ENCODE data around the gene THOC6. TPM values are rescaled to one million over a fixed set of nuclear protein-coding genes. Genes with fewer than 3 reads are reported as not detected.

The THOC6 gene
- total RNA-seq: 10 to 100 TPM; 22.9 to 28.0 TPM

DNA sequence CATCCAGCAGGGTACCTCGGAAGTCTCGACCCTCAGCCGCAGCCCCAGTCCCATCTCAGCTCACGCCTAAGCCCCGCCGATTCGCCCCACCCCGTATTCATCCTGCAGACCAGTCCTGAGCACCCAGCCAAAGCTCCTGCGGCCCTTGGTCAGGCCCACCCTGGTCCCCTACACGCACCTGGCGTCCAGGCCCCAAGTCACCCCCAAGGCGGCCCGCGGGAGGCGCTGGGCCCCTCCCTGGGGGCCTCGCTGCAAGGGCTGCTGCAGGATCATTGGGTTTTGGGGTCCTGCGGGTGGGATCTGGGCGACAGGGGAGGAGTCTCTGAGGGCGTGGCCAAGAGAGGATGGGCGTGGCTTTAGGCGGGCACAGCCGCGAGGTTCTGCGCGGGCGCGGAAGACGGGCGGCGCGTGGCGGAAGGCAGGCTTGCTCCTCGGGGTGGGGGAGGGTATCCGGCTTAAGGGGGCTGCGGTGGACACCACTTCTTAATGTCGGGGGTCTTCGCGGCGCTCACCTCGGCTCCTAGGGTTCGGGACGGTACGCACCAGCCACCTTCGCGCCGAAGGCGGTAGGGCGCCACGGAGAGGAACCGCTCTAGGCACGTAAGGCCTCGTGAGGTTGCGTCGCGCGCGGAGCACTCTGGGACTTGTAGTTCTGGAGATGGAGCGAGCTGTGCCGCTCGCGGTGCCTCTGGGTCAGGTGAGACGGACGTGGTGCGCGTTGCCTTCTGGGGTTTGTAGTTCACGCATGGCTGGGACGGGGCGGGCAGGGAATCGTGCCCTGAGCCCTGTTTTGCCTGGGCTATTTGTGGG is at the start of gene THOC6, which contains the start of gene HCFC1R1:
Gene THOC6, plus strand, starts transcription at position 367 of the 810 bp plus-strand sequence. Its CDS starts 292 bp downstream, at position 659.
Gene HCFC1R1, minus strand, starts transcription at position 274 of the 810 bp plus-strand sequence. Its CDS starts 1 bp downstream, at position 273.
- no peaks in the 10 kb centered on the region for H3K27me3 ChIP-seq (replicated peaks; ENCODE audit: insufficient read depth)
- under 1% methylated on average over 69 of the region's 69 CpGs for WGBS
- TF ChIP-seq POLR2AphosphoS5 (IDR thresholded peaks at IDR 0.05) (peak; percentile 96), POLR2A (IDR thresholded peaks at IDR 0.05) (peak; percentile 64)
- TF ChIP-seq, protein P1, sequence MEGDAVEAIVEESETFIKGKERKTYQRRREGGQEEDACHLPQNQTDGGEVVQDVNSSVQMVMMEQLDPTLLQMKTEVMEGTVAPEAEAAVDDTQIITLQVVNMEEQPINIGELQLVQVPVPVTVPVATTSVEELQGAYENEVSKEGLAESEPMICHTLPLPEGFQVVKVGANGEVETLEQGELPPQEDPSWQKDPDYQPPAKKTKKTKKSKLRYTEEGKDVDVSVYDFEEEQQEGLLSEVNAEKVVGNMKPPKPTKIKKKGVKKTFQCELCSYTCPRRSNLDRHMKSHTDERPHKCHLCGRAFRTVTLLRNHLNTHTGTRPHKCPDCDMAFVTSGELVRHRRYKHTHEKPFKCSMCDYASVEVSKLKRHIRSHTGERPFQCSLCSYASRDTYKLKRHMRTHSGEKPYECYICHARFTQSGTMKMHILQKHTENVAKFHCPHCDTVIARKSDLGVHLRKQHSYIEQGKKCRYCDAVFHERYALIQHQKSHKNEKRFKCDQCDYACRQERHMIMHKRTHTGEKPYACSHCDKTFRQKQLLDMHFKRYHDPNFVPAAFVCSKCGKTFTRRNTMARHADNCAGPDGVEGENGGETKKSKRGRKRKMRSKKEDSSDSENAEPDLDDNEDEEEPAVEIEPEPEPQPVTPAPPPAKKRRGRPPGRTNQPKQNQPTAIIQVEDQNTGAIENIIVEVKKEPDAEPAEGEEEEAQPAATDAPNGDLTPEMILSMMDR (IDR thresholded peaks at IDR 0.05): peak in 1 of 4 experiments; percentile 30
- H3K36me3 ChIP-seq: no peaks in the 10 kb centered on the region
- peak within 1 kb of the TSS; percentile 89 to 94 for H3K27ac ChIP-seq
- DNase-seq (ENCODE audit: low spot score): peak; percentile 97
- H3K4me3 ChIP-seq: peak within 1 kb of the TSS; percentile 38 to 63
- intact Hi-C loops (cut with DNase I): no loop called here
- H3K9me3 ChIP-seq: no peaks in the 10 kb centered on the region
- peaks cover 30% of the 10 kb centered on the region for H3K4me1 ChIP-seq (replicated peaks)

DNA sequence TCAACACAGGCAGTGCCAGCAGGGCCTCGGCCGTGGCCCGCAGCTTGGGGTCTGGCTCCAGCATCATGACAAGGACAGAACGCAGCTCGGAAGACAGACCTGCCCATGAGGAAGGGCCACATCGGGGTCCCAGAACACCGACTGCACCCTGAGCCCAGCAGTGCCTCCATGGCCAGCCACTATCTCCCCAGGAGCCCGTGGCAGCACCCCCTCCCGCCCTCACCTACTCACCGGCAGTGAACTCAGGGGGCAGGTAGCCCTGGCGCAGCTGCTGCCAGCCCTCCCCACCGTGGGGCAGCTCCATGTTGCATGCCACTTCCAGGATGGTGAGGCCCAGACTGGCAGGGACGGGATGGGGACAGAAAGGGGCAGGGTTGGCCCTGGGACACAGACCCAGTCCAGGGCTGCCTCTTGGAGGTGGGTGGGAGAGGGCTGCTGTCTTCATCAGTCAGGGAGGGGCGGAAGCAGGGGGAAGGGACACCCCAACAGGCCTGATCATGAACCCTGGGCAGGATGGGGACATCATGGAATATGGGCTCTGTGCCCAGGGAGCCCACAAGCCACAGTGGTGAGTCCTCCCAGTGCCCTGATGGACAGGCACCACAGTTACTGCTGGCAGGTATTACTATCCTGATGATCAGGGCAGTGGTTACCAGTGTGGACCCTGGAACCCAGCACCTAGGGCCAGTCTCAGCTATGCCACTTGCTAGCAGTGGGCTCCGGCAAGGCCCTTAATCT is 49.3 kb upstream of the THOC6 start:
- no peak overlapping the region for H3K27ac ChIP-seq
- TF ChIP-seq POLR2A (IDR thresholded peaks at IDR 0.05) (no peak), POLR2AphosphoS5 (IDR thresholded peaks at IDR 0.05) (no peak)
- TF ChIP-seq, protein P1 (IDR thresholded peaks at IDR 0.05): no peak
- no peaks in the 10 kb centered on the region for H3K27me3 ChIP-seq (replicated peaks; ENCODE audit: insufficient read depth)
- no peak for DNase-seq (ENCODE audit: low spot score)
- H3K4me1 ChIP-seq (replicated peaks): peaks cover 37% of the 10 kb centered on the region
- intact Hi-C loops (cut with DNase I): no loop called here
- no peak overlapping the region for H3K4me3 ChIP-seq
- 67% methylated on average over 15 of the region's 15 CpGs for WGBS
- H3K9me3 ChIP-seq: no peaks in the 10 kb centered on the region
- no peaks in the 10 kb centered on the region for H3K36me3 ChIP-seq

DNA sequence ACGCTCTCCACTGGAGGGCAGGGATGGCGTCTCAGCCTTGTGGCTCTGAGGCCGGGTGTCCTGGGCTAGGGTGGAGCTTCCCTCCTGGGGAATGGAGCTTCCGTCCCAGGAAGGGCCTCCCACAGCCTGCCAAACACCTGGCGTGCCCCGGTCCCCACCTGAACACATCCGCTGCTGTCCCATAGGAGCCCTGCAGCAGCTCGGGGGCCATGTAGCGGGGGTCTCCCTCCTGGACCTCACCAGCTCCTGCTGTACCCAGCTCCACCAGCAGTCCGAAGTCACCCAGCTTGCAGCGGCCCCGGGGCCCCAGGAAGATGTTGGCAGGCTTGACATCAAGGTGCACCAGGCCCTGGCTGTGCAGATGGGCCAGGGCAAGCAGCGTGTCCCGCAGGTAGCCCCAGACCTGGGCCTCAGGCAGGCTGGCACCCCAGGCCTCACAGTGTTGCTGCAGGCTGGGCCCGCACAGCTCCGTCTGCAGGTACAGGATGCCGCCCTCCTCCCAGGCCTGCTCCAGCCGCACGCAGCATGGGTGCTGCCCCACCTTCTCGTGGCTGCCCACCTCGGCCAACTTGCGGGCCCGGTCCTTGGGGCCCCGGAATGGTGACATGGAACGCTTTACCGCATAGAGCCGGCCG is 48.6 kb upstream of the THOC6 start:
- H3K27ac ChIP-seq: no peak overlapping the region
- TF ChIP-seq POLR2AphosphoS5 (IDR thresholded peaks at IDR 0.05): no peak
- TF ChIP-seq, protein P1 (IDR thresholded peaks at IDR 0.05): no peak
- TF ChIP-seq POLR2A (IDR thresholded peaks at IDR 0.05): no peak
- no peak for DNase-seq (ENCODE audit: low spot score)
- H3K36me3 ChIP-seq: no peaks in the 10 kb centered on the region
- no peaks in the 10 kb centered on the region for H3K27me3 ChIP-seq (replicated peaks; ENCODE audit: insufficient read depth)
- H3K4me3 ChIP-seq: no peak overlapping the region
- 92% methylated on average over 19 of the region's 28 CpGs for WGBS
- no peaks in the 10 kb centered on the region for H3K9me3 ChIP-seq
- peaks cover 38% of the 10 kb centered on the region for H3K4me1 ChIP-seq (replicated peaks)
- intact Hi-C loops (cut with DNase I): no loop called here

DNA sequence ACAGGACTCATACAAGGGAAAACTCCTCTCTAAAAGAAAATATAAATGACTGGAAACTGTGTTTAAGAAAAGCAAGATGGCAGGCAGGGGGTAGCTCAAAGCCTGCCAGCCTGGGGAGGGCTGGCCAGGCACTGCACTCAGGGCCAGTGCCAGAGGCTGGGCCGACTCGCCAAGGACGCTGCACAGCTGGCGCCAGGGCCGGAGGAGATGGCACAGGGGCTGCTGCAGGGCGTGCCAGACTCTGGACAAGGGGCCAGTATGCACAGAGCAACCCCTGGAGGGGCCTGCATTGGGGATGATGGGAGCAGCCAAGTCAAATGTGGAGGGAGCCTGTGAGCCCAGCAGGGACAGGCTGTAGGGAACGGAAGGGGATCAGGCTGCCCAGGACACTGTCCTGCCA is 47.6 kb upstream of the THOC6 start:
- Histone ChIP-seq H3K27ac (peak overlapping the region in 1 of 2 donors; percentile 63), H3K4me3 (no peak overlapping the region), H3K36me3 (no peaks in the 10 kb centered on the region), H3K4me1 (replicated peaks) (peaks cover 33% of the 10 kb centered on the region), H3K9me3 (no peaks in the 10 kb centered on the region), H3K27me3 (replicated peaks; ENCODE audit: insufficient read depth) (no peaks in the 10 kb centered on the region)
- intact Hi-C loops (cut with DNase I): no loop called here
- TF ChIP-seq, protein P1 (IDR thresholded peaks at IDR 0.05): no peak
- TF ChIP-seq POLR2A (IDR thresholded peaks at IDR 0.05) (no peak), POLR2AphosphoS5 (IDR thresholded peaks at IDR 0.05) (no peak)
- 62% methylated on average over 7 of the region's 7 CpGs for WGBS
- no peak for DNase-seq (ENCODE audit: low spot score)
